HEK293T (cell line): ENCODE data around the gene MAEA.

Experiments used
- ELF4 ChIP-seq: fragments of 450-650 bp; IDR thresholded peaks from 2 replicates; pipeline ENCODE4 v1.6.1; 2017; ENCODE audit warnings: antibody characterized with exemption
- FOXM1 ChIP-seq: fragments of 450-650 bp; IDR thresholded peaks from 2 replicates; pipeline ENCODE4 v1.6.1; 2017; ENCODE audit warnings: mild to moderate bottlenecking, borderline replicate concordance
- SP1 ChIP-seq: fragments of 450-650 bp; IDR thresholded peaks from 2 replicates; pipeline ENCODE4 v1.6.1; 2017
- SUZ12 ChIP-seq: fragments of 450-650 bp; IDR thresholded peaks from 2 replicates; pipeline ENCODE4 v1.6.1; 2016; ENCODE audit warnings: mild to moderate bottlenecking

DNA sequence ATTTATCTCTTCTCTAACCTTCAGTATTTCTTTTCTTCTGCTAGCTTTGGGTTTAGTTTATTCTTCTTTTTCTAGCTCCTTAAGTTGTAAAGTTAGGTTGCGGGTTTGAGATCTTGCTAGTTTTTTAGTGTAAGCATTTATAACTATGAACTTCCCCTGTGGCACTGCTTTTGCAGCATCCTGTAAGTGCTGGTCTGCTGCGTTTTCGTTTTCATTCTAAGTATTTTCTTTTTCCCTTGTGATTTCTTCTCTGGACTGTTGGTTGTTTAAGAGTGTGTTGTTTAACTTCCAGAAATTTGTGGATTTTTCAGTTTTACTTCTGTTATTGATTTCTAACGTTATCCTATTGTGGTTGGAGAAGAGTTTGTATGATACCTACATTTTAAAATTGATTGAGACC lies 29.7 kb upstream of the MAEA start:
- TF ChIP-seq SUZ12 (no peak), FOXM1 (no peak), ELF4 (no peak), SP1 (no peak)
